ENCODE results near the gene SPATA22.

DNA sequence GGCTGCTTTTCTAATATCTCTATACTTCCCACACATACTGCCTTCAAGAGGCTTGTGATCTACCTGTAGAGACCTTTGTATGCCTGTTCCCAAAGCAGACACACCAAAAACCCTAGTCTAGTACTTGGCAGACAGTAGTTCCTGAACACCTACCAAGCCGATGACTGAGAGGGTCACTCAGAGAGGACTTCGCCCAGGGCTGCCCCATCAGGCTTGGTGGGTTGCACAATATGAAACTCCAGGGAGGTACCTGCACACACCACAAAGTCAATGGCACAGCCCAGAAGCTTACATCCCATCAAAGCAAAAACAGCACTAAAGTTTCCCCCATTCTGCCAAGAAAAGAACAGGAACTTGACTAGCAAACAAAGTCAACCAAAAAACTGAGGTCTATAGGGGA, 34.4 kb upstream of the SPATA22 start:
- no peak for TF ChIP-seq SMARCA4 (IDR thresholded peaks at IDR 0.05)
- TF ChIP-seq, protein P1, sequence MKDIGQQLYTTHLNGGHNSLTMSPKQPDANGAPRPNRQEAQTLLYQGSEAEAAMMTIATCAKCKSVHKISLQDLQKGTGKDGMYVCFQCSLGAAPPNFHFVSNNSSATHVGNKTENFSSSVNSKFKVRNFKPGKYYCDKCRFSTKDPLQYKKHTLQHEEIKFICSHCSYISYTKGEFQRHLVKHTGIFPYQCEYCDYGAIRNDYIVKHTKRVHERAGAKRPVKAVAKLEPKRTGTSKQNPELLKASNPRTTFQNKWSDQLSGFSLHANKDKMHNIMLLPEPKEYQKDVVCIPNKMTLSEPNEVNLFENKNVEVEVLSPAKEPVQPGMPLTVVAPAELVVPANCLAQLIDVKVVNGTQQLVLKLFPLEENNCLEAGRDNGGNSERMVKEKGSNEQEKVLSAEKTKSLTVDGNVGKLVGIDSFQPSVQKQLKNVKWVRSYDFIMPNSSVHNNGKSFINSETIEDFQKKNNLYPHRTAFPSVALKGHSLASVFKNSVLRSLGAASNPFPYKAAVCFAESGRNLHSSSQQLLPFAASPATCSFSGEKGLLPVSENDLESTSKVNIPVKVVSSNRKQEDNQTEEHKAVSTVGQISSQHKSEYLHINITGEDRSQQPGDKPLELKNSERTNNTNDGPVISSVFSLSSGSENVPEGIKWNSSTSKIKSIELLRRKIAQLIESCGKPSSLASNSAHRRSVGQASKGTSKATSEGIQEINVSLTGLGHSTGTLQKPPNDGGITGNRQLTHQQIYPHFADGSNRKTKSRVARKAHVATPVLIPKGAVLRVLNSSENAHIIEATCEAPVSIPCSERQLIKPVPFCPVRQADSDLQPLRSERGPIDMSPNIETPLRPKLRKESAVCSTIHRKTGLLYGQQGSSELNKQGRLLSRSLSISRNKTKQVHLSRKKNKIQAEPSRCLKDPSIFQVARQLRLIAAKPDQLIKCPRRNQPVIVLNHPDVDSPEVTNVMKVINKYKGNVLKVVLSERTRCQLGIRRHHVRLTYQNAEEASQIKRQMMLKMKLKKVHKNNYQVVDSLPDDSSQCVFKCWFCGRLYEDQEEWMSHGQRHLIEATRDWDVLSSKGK (CRISPR knock-in tag; IDR thresholded peaks at IDR 0.05) = no peak
- no peak for TF ChIP-seq MEF2A (IDR thresholded peaks at IDR 0.05; ENCODE audit: control insufficient read depth, low read depth, low read length)
- TF ChIP-seq RBBP5 (IDR thresholded peaks at IDR 0.05; ENCODE audit: borderline replicate concordance, insufficient read depth, low read length, poor library complexity, severe bottlenecking) = no peak
- TF ChIP-seq ATF7 (IDR thresholded peaks at IDR 0.05) = no peak
- no peak for TF ChIP-seq PTBP1 (IDR thresholded peaks at IDR 0.05; ENCODE audit: low read depth, low read length)
- no peak for TF ChIP-seq POLR2A (conservative IDR thresholded peaks at IDR 0.05)
- no peak for TF ChIP-seq JUN (IDR thresholded peaks at IDR 0.05; ENCODE audit: borderline replicate concordance, low read depth, low read length)
- no peak for TF ChIP-seq JUN (CRISPR knock-in tag; IDR thresholded peaks at IDR 0.05; ENCODE audit: borderline replicate concordance)
- TF ChIP-seq GTF2F1 (IDR thresholded peaks at IDR 0.05; ENCODE audit: low read depth, low read length) = no peak
- no peak for TF ChIP-seq KDM1A (IDR thresholded peaks at IDR 0.05)
- TF ChIP-seq POLR2AphosphoS2 (IDR thresholded peaks at IDR 0.05; ENCODE audit: low read length) = no peak
- no peak for TF ChIP-seq MBD2 (IDR thresholded peaks at IDR 0.05; ENCODE audit: borderline replicate concordance, low read depth)
